HFF-Myc (cell line): ENCODE measurements around the gene TFIP11.

Experiments
- DNase-seq: peaks from one replicate; pipeline ENCODE4 v3.0.0-alpha.2; 2011; ENCODE audit warnings: low read depth; ENCODE audit errors: extremely low read depth
- H3K4me3 ChIP-seq: replicated peaks from 2 replicates; pipeline ENCODE4 v1.5.1; 2011; ENCODE audit warnings: low read depth, mild to moderate bottlenecking, control low read depth, low read length
- CTCF ChIP-seq: IDR thresholded peaks from 2 replicates; pipeline ENCODE4 v1.5.1; 2012; ENCODE audit warnings: mild to moderate bottlenecking, low read depth, low read length, control low read depth; ENCODE audit errors: missing control alignments

Gene TFIP11

DNA sequence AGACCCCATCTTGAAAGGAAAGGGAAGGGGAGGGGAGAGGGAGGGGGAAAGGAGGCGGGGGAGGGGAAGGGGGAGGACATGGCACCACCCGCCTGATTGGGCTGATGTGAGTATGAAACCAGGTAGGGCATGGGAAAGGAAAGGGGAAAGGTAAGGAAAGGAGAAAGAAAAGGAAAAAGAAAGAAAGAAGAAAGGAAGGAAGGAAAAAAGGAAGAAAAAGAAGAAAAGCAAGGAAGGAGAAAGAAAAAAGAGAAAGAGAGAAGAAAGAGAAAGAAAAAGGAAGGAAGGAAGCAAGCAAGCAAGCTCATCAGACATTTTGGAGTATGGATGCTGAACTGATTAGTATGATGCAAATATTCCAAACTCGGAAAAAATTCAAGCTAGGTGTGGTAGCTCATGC, 36.0 kb upstream of the TFIP11 start:
- DNase-seq: no peak
- TF ChIP-seq CTCF: no peak
- H3K4me3 ChIP-seq: no peak overlapping the region

- no peak for TF ChIP-seq CTCF
- H3K4me3 ChIP-seq: no peak overlapping the region
- no peak for DNase-seq
Measured at GRCh38 chr22:26547837-26548236, 35.6 kb upstream of the TFIP11 start.

- no peak overlapping the region for H3K4me3 ChIP-seq
- no peak for TF ChIP-seq CTCF
- no peak for DNase-seq
Measured at GRCh38 chr22:26547426-26547825, 35.2 kb upstream of the TFIP11 start.

DNA sequence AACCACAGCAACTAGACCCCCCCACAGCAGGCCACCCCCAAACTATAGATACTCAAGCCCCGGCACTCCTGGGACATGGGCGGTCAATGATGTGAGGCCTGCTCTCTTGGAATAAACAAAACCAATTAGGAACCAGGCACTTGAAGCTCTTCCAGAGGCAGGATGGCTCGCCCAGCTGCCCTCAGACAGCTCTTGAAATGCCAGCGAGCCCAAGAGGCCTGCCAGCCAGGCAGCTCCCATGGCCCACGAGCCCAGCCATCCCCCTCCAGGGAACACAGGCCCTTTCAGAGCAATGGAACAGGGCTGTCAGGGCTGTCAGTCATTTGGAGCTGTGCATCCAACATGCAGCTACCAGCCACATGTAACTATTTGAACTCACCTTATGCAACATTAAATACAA, 34.0 kb upstream of the TFIP11 start:
- TF ChIP-seq CTCF: no peak
- DNase-seq: no peak
- H3K4me3 ChIP-seq: no peak overlapping the region

DNA sequence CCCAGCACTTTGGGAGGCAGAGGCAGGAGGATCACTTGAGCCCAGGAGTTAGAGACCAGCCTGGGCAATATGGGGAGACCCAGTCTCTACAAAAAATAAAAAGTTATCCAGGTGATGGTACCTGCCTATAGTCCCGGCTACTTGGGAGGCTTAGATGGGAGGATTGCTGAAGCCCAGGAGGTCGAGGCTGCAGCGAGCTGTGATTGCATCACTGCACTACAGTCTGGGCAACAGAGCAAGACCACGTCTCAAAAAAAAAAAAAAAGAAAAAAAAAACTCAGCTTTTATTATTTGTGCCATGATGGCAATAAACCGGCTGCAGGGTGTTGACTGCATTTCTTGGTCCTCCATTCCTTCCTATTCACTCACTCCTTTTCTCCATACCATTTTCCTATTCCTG, 33.6 kb upstream of the TFIP11 start:
- no peak for TF ChIP-seq CTCF
- DNase-seq: no peak
- H3K4me3 ChIP-seq: no peak overlapping the region

GRCh38 chr22:26545385-26545784, 33.1 kb upstream of the TFIP11 start:
- DNase-seq: no peak
- no peak for TF ChIP-seq CTCF
- H3K4me3 ChIP-seq: no peak overlapping the region

GRCh38 chr22:26544489-26544888, 32.2 kb upstream of the TFIP11 start:
- H3K4me3 ChIP-seq: no peak overlapping the region
- no peak for TF ChIP-seq CTCF
- no peak for DNase-seq
